ENCODE measurements around the gene EGLN2.

GRCh38 chr19:40797166-40797962, 1.6 kb upstream of the EGLN2 start:
- TF ChIP-seq, protein P1, sequence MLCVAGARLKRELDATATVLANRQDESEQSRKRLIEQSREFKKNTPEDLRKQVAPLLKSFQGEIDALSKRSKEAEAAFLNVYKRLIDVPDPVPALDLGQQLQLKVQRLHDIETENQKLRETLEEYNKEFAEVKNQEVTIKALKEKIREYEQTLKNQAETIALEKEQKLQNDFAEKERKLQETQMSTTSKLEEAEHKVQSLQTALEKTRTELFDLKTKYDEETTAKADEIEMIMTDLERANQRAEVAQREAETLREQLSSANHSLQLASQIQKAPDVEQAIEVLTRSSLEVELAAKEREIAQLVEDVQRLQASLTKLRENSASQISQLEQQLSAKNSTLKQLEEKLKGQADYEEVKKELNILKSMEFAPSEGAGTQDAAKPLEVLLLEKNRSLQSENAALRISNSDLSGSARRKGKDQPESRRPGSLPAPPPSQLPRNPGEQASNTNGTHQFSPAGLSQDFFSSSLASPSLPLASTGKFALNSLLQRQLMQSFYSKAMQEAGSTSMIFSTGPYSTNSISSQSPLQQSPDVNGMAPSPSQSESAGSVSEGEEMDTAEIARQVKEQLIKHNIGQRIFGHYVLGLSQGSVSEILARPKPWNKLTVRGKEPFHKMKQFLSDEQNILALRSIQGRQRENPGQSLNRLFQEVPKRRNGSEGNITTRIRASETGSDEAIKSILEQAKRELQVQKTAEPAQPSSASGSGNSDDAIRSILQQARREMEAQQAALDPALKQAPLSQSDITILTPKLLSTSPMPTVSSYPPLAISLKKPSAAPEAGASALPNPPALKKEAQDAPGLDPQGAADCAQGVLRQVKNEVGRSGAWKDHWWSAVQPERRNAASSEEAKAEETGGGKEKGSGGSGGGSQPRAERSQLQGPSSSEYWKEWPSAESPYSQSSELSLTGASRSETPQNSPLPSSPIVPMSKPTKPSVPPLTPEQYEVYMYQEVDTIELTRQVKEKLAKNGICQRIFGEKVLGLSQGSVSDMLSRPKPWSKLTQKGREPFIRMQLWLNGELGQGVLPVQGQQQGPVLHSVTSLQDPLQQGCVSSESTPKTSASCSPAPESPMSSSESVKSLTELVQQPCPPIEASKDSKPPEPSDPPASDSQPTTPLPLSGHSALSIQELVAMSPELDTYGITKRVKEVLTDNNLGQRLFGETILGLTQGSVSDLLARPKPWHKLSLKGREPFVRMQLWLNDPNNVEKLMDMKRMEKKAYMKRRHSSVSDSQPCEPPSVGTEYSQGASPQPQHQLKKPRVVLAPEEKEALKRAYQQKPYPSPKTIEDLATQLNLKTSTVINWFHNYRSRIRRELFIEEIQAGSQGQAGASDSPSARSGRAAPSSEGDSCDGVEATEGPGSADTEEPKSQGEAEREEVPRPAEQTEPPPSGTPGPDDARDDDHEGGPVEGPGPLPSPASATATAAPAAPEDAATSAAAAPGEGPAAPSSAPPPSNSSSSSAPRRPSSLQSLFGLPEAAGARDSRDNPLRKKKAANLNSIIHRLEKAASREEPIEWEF (IDR thresholded peaks at IDR 0.05; ENCODE audit: insufficient replicate concordance, low read depth, low read length): no peak
- TF ChIP-seq, protein P2, sequence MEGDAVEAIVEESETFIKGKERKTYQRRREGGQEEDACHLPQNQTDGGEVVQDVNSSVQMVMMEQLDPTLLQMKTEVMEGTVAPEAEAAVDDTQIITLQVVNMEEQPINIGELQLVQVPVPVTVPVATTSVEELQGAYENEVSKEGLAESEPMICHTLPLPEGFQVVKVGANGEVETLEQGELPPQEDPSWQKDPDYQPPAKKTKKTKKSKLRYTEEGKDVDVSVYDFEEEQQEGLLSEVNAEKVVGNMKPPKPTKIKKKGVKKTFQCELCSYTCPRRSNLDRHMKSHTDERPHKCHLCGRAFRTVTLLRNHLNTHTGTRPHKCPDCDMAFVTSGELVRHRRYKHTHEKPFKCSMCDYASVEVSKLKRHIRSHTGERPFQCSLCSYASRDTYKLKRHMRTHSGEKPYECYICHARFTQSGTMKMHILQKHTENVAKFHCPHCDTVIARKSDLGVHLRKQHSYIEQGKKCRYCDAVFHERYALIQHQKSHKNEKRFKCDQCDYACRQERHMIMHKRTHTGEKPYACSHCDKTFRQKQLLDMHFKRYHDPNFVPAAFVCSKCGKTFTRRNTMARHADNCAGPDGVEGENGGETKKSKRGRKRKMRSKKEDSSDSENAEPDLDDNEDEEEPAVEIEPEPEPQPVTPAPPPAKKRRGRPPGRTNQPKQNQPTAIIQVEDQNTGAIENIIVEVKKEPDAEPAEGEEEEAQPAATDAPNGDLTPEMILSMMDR (IDR thresholded peaks at IDR 0.05 in 2 of 3, conservative IDR thresholded peaks at IDR 0.05 in 1 of 3; ENCODE audit: control insufficient read depth in 2 of 3, extremely low read depth in 1 of 3, insufficient read depth in 1 of 3, low read depth in 3 of 3, low read length in 3 of 3): no peak
- TF ChIP-seq FOXK2 (IDR thresholded peaks at IDR 0.05) (no peak), YY1 (IDR thresholded peaks at IDR 0.05; ENCODE audit: low read depth, low read length) (no peak), HDGF (IDR thresholded peaks at IDR 0.05) (no peak), NRF1 (conservative IDR thresholded peaks at IDR 0.05; ENCODE audit: low read depth, low read length) (no peak), SIN3A (IDR thresholded peaks at IDR 0.05; ENCODE audit: low read depth, low read length) (no peak), ELK1 (IDR thresholded peaks at IDR 0.05; ENCODE audit: low read depth, low read length) (no peak)
